Caco-2 (cell line): ENCODE results near the gene KRT5. TPM values are rescaled to one million over a fixed set of nuclear protein-coding genes. Genes with fewer than 3 reads are reported as not detected.

Source experiments
- BruUV-seq: library from RNA; stranded (reverse); fragments of 400-500 nt; replicated peaks from 2 replicates; lab custom pipeline; 2021; lab: Mats Ljungman, UMichigan
- CTCF ChIA-PET: fragments of 300-600 bp; sonication (Branson Sonifier 250); formaldehyde crosslinking; loops from one replicate; lab custom pipeline; 2022; ENCODE audit warnings: antibody characterized with exemption; lab: Charles Lee
- POLR2A ChIA-PET: fragments of 300-600 bp; sonication (Branson Sonifier 250); formaldehyde crosslinking; loops from one replicate; lab custom pipeline; 2022; ENCODE audit warnings: antibody characterized with exemption; lab: Charles Lee
- DNase-seq, 2 experiments: peaks; one replicate each; pipeline versions ENCODE4 v3.0.0 to v3.0.0-alpha.2; 2020 to 2022
- H3K27me3 ChIP-seq: replicated peaks from 2 replicates; pipeline ENCODE4 v1.6.0; 2011; ENCODE audit warnings: low read length; ENCODE audit not compliant: control insufficient read depth, insufficient read depth
- H3K36me3 ChIP-seq: 2 replicates; pipeline ENCODE4 v1.5.1; 2011; ENCODE audit warnings: low read length; ENCODE audit not compliant: control insufficient read depth, insufficient read depth
- H3K4me1 ChIP-seq: fragments of 250-450 bp; sonication (Bioruptor Pico); 2 replicates; pipeline ENCODE4 v1.5.1; 2020; ENCODE audit warnings: mild to moderate bottlenecking
- H3K4me3 ChIP-seq: 2 replicates; pipeline ENCODE4 v1.5.1; 2011; ENCODE audit warnings: low read depth, mild to moderate bottlenecking, control low read depth, low read length
- H3K9me3 ChIP-seq: fragments of 250-450 bp; sonication (Bioruptor Pico); 2 replicates; pipeline ENCODE4 v1.5.1; 2020; ENCODE audit warnings: mild to moderate bottlenecking, moderate library complexity
- H3K27ac Mint-ChIP-seq: one replicate; pipeline ENCODE4 v1.8.0; 2022; ENCODE audit warnings: mixed read lengths; ENCODE audit not compliant: unreplicated experiment
- H3K27me3 Mint-ChIP-seq: one replicate; pipeline ENCODE4 v1.8.0; 2022; ENCODE audit warnings: mixed read lengths; ENCODE audit not compliant: insufficient read depth, unreplicated experiment
- H3K36me3 Mint-ChIP-seq: one replicate; pipeline ENCODE4 v1.8.0; 2022; ENCODE audit warnings: mild to moderate bottlenecking, mixed read lengths; ENCODE audit not compliant: insufficient read depth, unreplicated experiment
- H3K4me1 Mint-ChIP-seq: one replicate; pipeline ENCODE4 v1.8.0; 2022; ENCODE audit warnings: low read depth, mixed read lengths; ENCODE audit not compliant: unreplicated experiment
- H3K4me3 Mint-ChIP-seq: one replicate; pipeline ENCODE4 v1.8.0; 2022; ENCODE audit warnings: mild to moderate bottlenecking, moderate library complexity, mixed read lengths; ENCODE audit not compliant: unreplicated experiment
- H3K9me3 Mint-ChIP-seq: one replicate; pipeline ENCODE4 v1.8.0; 2022; ENCODE audit warnings: mixed read lengths; ENCODE audit not compliant: unreplicated experiment
- CTCF ChIP-seq, 2 experiments: fragments of 200-600 bp in 1 of 2; IDR thresholded peaks; 1 replicate in 1 of 2; 2 replicates in 1 of 2; pipeline versions ENCODE4 v1.5.1 to v1.8.0; 2011 to 2022; ENCODE audit warnings: antibody characterized with exemption in 1 of 2, control low read depth in 1 of 2, inconsistent platforms in 1 of 2, low read depth in 1 of 2, low read length in 1 of 2, mild to moderate bottlenecking in 1 of 2, moderate library complexity in 1 of 2; ENCODE audit not compliant: insufficient read depth in 1 of 2, severe bottlenecking in 1 of 2, unreplicated experiment in 1 of 2
- intact Hi-C: fragments of 100-400 bp; cut with micrococcal nuclease; formaldehyde crosslinking; loops from one replicate; pipeline ENCODE4 v1.10.0; 2022; ENCODE audit not compliant: unreplicated experiment
- total RNA-seq: library from RNA; stranded (reverse); gene quantifications from 2 replicates; pipeline ENCODE4 v1.2.3, GENCODE V29; 2022

Gene KRT5
- total RNA-seq, 1 experiment from 2014 or later: 0.50 TPM

- no peak for TF ChIP-seq CTCF (IDR thresholded peaks at IDR 0.05; ENCODE audit: insufficient read depth in 1 of 2, low read depth in 1 of 2, low read length in 1 of 2, severe bottlenecking in 1 of 2, unreplicated experiment in 1 of 2)
- no peaks in the 10 kb centered on the region for H3K36me3 ChIP-seq
- Mint-ChIP-seq H3K36me3 (no peaks in the 10 kb centered on the region), H3K4me3 (no peak overlapping the region), H3K27ac (no peak overlapping the region), H3K27me3 (no peaks in the 10 kb centered on the region), H3K4me1 (peaks cover 14% of the 10 kb centered on the region), H3K9me3 (no peaks in the 10 kb centered on the region)
- H3K9me3 ChIP-seq: no peaks in the 10 kb centered on the region
- H3K27me3 ChIP-seq: no peaks in the 10 kb centered on the region
- BruUV-seq: no TSS peak
- intact Hi-C loops: no loop called here
- H3K4me1 ChIP-seq: peaks cover 16% of the 10 kb centered on the region
- POLR2A ChIA-PET: no interaction called here
- H3K4me3 ChIP-seq: no peak overlapping the region
- CTCF ChIA-PET: no interaction called here
- DNase-seq: no peak
Observed at GRCh38 chr12:52542157-52542556, 22.0 kb upstream of the KRT5 start.

- TF ChIP-seq CTCF (IDR thresholded peaks at IDR 0.05; ENCODE audit: insufficient read depth in 1 of 2, low read depth in 1 of 2, low read length in 1 of 2, severe bottlenecking in 1 of 2, unreplicated experiment in 1 of 2): no peak
- Mint-ChIP-seq H3K36me3 (no peaks in the 10 kb centered on the region), H3K4me3 (no peak overlapping the region), H3K27me3 (no peaks in the 10 kb centered on the region), H3K9me3 (no peaks in the 10 kb centered on the region), H3K4me1 (peaks cover 14% of the 10 kb centered on the region), H3K27ac (no peak overlapping the region)
- ChIA-PET POLR2A (no interaction called here), CTCF (no interaction called here)
- Histone ChIP-seq H3K9me3 (no peaks in the 10 kb centered on the region), H3K36me3 (no peaks in the 10 kb centered on the region), H3K4me3 (no peak overlapping the region), H3K27me3 (no peaks in the 10 kb centered on the region), H3K4me1 (peaks cover 16% of the 10 kb centered on the region)
- BruUV-seq: no TSS peak
- no peak for DNase-seq
- intact Hi-C loops: no loop called here
Observed at GRCh38 chr12:52541709-52542108, 21.5 kb upstream of the KRT5 start.

- intact Hi-C loops: no loop called here
- no peaks in the 10 kb centered on the region for H3K9me3 Mint-ChIP-seq
- no peak overlapping the region for H3K4me3 ChIP-seq
- H3K36me3 ChIP-seq: no peaks in the 10 kb centered on the region
- H3K4me3 Mint-ChIP-seq: no peak overlapping the region
- no peak for TF ChIP-seq CTCF (IDR thresholded peaks at IDR 0.05; ENCODE audit: insufficient read depth in 1 of 2, low read depth in 1 of 2, low read length in 1 of 2, severe bottlenecking in 1 of 2, unreplicated experiment in 1 of 2)
- H3K9me3 ChIP-seq: no peaks in the 10 kb centered on the region
- ChIA-PET CTCF (interaction anchor here (0.6 kb wide), 1 partner anchor 441 kb away, joined by 3 read pairs; no protein-coding TSS in a partner anchor), POLR2A (no interaction called here)
- no peaks in the 10 kb centered on the region for H3K27me3 ChIP-seq
- no TSS peak for BruUV-seq
- peaks cover 16% of the 10 kb centered on the region for H3K4me1 ChIP-seq
- H3K27me3 Mint-ChIP-seq: no peaks in the 10 kb centered on the region
- no peak for DNase-seq
- H3K27ac Mint-ChIP-seq: no peak overlapping the region
- H3K36me3 Mint-ChIP-seq: no peaks in the 10 kb centered on the region
- H3K4me1 Mint-ChIP-seq: peaks cover 14% of the 10 kb centered on the region
Observed at GRCh38 chr12:52540531-52540930, 20.3 kb upstream of the KRT5 start.
